Sigmoid colon (tissue), 4 donors: ENCODE measurements around the gene FOXC1.

Experiments
- CTCF ChIP-seq, 4 experiments: fragments of 450-650 bp in 3 of 4; fragments of 200-600 bp in 1 of 4; IDR thresholded peaks; one replicate each; pipeline ENCODE4 v1.5.1; 2016 to 2019; ENCODE audit warnings: antibody characterized with exemption in 4 of 4, mild to moderate bottlenecking in 3 of 4, moderate library complexity in 2 of 4
- EP300 ChIP-seq, 4 donors: sonication (generic); formaldehyde crosslinking; IDR thresholded peaks; one replicate each; pipeline ENCODE4 v1.6.1; 2017; ENCODE audit warnings: antibody characterized with exemption in 4 of 4
- POLR2A ChIP-seq, 2 donors: fragments of 450-650 bp; IDR thresholded peaks; one replicate each; pipeline ENCODE4 v1.6.1; 2016; ENCODE audit warnings: antibody characterized with exemption in 2 of 2, mild to moderate bottlenecking in 2 of 2, moderate library complexity in 2 of 2
- POLR2AphosphoS5 ChIP-seq, 4 donors: sonication (generic); formaldehyde crosslinking; IDR thresholded peaks; one replicate each; pipeline ENCODE4 v1.6.1; 2017; ENCODE audit warnings: antibody characterized with exemption in 4 of 4

- no peak for TF ChIP-seq CTCF (IDR thresholded peaks at IDR 0.05)
- TF ChIP-seq POLR2AphosphoS5 (IDR thresholded peaks at IDR 0.05): no peak
- no peak for TF ChIP-seq EP300 (IDR thresholded peaks at IDR 0.05)
- TF ChIP-seq POLR2A (IDR thresholded peaks at IDR 0.05): no peak
These were observed 9.5 kb upstream of the FOXC1 start for GRCh38 chr6:1600063-1600763.
